ENCODE results near the gene JPT1.
A peak's percentile ranks its signal among the peaks of the same experiment; 100 is the strongest.
"Not testable (repeated sequence)": the region's sequence is repeated elsewhere in the genome, so short reads cannot be mapped to it uniquely, and the experiment has no call there.

JPT1 gene

GRCh38 chr17:75153780-75154194 lies 525 bp downstream of the JPT1 start:
- DNase-seq = no peak

GRCh38 chr17:75152922-75153779 lies 1.2 kb downstream of the JPT1 start:
- peak; percentile 39 for DNase-seq

GRCh38 chr17:75152523-75152921 lies 1.8 kb downstream of the JPT1 start:
- no peak for DNase-seq

- DNase-seq = no peak
Observed at GRCh38 chr17:75151930-75152329, 2.4 kb downstream of the JPT1 start.

- DNase-seq = no peak
Observed at GRCh38 chr17:75147878-75148546, 6.3 kb downstream of the JPT1 start.

- no peak for DNase-seq
Observed at GRCh38 chr17:75146592-75146991, 7.7 kb downstream of the JPT1 start.

- DNase-seq = no peak
Observed at GRCh38 chr17:75144816-75145512, 9.3 kb downstream of the JPT1 start.

GRCh38 chr17:75142236-75142971 lies 11.9 kb downstream of the JPT1 start:
- no peak for DNase-seq

- DNase-seq = no peak
Observed at GRCh38 chr17:75138519-75138918, 15.8 kb downstream of the JPT1 start.

- not testable (repeated sequence) for DNase-seq
Observed at GRCh38 chr17:75137762-75138161, 16.6 kb downstream of the JPT1 start.

- DNase-seq = no peak
Observed at GRCh38 chr17:75135946-75136345, 18.4 kb downstream of the JPT1 start.

GRCh38 chr17:75135452-75135851 lies 18.9 kb downstream of the JPT1 start:
- DNase-seq = no peak

- DNase-seq = not testable (repeated sequence)
Observed at GRCh38 chr17:75133607-75134347, 20.5 kb downstream of the JPT1 start.

- no peak for DNase-seq
Observed at GRCh38 chr17:75133001-75133400, 21.3 kb downstream of the JPT1 start.

GRCh38 chr17:75132018-75133000 lies 22.0 kb downstream of the JPT1 start:
- peak; percentile 56 for DNase-seq

GRCh38 chr17:75131278-75132017 lies 22.9 kb downstream of the JPT1 start, which contains the start of gene NT5C:
NT5C (minus strand) TSS chr17:75131742; CDS start chr17:75131707, 35 bp downstream.
- DNase-seq = peak; percentile 79

- peak; percentile 95 for DNase-seq
Observed at GRCh38 chr17:75130632-75131277, 23.6 kb downstream of the JPT1 start.

- peak; percentile 97 for DNase-seq
Observed at GRCh38 chr17:75130059-75130631, 24.2 kb downstream of the JPT1 start.

GRCh38 chr17:75129576-75129975 lies 24.7 kb downstream of the JPT1 start:
- no peak for DNase-seq

Measured in NCI-H2171 treated with DMSO at 0.1 percent for 48 hours (cell line).